ENCODE results near the gene F12.

GRCh38 chr5:177419046-177419445 is 9.7 kb upstream of the F12 start:
- TF ChIP-seq EZH2 (IDR thresholded peaks at IDR 0.05; ENCODE audit: low read length, missing control alignments) = no peak
- TF ChIP-seq CTCF (conservative IDR thresholded peaks at IDR 0.05 in 1 of 2, IDR thresholded peaks at IDR 0.05 in 1 of 2; ENCODE audit: low read depth in 1 of 2, low read length in 2 of 2) = no peak

Data from fibroblast of lung (primary cell).